HG02938 (cell line): ENCODE measurements around the gene TMEM80.

Experiments used
- ATAC-seq: cut with Tn5 transposase; IDR thresholded peaks from one replicate; pipeline ENCODE4 v1.9.1; 2021; ENCODE audit warnings: mild to moderate bottlenecking, moderate library complexity; ENCODE audit not compliant: unreplicated experiment

TMEM80 gene

GRCh38 chr11:742571-743201, 47.1 kb downstream of the TMEM80 start:
- no peak for ATAC-seq

- ATAC-seq = no peak
These were observed 49.8 kb downstream of the TMEM80 start for GRCh38 chr11:745428-745827.

- peak; percentile 40 for ATAC-seq
These were observed 50.9 kb downstream of the TMEM80 start for GRCh38 chr11:746289-747157.

GRCh38 chr11:747158-748006, 51.8 kb downstream of the TMEM80 start, which contains the start of gene TALDO1:
TALDO1 (plus strand) TSS chr11:747464; CDS start chr11:747482, 18 bp downstream.
- ATAC-seq = peak; percentile 74

- peak; percentile 5 for ATAC-seq
These were observed 52.4 kb downstream of the TMEM80 start for GRCh38 chr11:748007-748359.

GRCh38 chr11:749731-750130, 54.1 kb downstream of the TMEM80 start:
- ATAC-seq = no peak
